Fibroblast of skin of left biceps (primary cell): Measurements from ENCODE around the gene KIF3C.
"Not testable (repeated sequence)": the region's sequence is repeated elsewhere in the genome, so short reads cannot be mapped to it uniquely, and the experiment has no call there.

Experiments used
- DNase-seq, 2 experiments: peaks; one replicate each; pipeline ENCODE4 v3.0.0-alpha.2; 2013; ENCODE audit warnings: low read depth in 2 of 2

Gene KIF3C

GRCh38 chr2:25999406-25999805, 17.1 kb upstream of the KIF3C start:
- DNase-seq = not testable (repeated sequence)

DNA sequence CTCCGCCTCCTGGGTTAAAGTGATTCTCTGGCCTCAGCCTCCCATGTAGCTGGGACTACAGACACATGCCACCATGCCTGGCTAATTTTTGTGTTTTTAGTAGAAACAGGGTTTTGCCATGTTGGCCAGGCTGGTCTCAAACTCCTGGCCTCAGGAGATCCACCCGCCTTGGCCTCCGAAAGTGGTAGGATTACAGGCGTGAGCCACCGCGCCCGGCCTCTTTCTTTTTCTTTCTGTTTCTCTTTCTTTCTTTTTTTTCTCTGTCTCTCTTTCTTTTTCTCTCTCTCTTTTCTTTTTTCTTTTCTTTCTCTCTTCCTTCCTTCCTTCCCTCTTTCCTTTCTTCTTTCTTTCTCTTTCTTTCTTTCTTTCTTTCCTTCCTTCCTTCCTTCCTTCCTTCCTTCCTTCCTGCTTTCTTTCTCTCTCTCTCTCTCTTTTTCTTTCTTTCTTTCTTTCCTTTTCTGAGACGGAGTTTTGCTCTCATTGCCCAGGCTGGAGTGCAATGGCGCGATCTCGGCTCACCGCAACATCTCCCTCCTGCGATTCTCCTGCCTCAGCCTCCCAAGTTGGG, 16.6 kb upstream of the KIF3C start:
- not testable (repeated sequence) for DNase-seq

- no peak for DNase-seq
Observed at GRCh38 chr2:25996844-25997243, 14.5 kb upstream of the KIF3C start.

DNA sequence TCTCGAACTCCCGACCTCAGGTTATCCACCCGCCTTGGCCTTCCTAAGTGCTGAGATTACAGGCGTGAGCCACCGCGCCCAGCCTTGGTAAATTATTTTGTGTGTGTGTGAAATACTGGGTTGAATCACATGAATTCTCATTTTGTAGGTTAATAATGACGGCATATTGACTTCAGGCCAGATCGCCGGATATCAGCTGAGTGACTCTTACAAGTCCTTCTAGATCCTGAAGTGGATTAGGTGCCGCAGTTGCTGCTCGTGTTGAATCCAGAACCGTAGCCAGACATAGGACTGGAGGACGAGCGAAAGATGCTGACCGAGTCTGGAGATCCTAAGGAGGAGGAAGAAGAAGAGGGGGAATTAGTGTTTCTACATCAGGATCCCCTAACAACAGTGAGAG, 12.2 kb upstream of the KIF3C start:
- DNase-seq = no peak

DNA sequence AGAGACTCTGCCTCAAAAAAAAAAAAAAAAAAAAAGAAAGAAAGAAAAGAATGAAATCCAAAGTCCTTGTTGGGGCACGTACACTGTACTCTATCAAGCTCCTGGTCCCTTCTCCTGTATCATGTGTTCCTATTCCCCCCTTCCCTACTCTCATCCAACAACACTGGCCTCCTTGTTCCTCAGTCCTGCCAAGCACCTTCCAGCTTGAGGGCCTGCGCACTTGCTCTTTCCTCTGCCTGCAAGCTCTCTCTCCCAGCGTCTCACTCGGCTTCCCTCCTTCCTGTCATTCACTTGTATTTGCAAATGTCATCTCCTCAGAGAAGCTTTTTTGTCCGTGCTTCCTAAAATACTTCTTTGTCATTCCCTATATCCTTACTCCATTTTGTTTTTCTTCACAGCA, 10.8 kb upstream of the KIF3C start:
- DNase-seq = no peak

DNA sequence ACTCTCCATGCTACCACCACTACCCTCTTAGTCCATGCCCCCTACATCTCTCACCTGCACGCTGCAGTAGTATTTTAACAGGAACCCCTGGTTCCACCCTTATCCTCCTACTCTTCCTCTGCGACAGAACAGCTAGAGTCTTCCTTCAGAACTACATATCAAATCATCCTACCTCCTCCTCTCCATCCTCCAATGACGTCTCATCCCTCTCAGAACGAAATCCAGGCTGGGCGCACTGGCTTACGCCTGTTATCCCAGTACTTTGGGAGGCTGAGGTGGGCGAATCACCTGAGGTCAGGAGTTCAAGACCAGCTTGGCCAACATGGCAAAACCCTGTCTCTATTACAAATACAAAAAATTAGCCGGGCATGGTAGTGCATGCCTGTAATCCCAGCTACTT, 10.3 kb upstream of the KIF3C start:
- DNase-seq = no peak

DNA sequence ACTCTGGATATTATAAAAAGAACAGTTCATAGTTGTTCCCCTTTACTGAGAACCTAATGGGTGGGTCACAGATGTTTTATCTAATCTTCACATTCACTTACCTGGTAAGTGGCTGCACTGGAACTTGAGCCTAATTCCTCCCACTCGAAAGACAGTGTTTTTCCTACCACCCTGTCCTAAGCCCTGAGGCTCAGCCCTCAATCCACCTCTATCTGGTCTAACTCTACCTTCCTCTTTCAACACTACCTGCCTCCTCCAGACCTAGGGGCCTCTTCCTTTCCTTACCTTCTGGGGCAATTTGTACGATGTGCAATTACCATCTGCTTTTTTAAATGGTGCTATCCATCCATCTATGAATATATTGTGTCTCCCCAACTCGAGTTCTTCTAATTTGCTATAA, 9.7 kb upstream of the KIF3C start:
- no peak for DNase-seq

GRCh38 chr2:25989154-25989553, 6.9 kb upstream of the KIF3C start:
- DNase-seq = no peak

- DNase-seq = no peak
Observed at GRCh38 chr2:25988134-25988533, 5.8 kb upstream of the KIF3C start.

DNA sequence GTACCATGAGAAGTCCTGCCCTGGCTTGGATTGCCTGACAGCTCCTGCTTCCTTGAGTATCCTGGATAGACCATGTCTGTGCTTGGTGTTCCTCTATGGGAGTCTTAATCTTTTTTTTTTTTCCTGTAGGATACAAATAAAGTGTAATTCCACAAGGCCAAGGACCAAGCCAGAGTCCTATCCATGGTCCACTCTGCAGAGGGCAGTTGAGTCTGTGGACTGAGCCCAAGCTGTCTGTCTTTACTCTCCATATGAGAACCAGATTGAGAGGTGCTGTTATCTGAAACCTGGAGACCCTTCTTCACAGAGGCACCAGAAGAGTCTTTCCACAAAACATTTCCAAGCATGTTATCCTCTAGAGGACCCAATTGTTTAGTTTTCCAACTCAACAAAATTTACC, 1.4 kb upstream of the KIF3C start:
- no peak for DNase-seq

- DNase-seq = no peak
Observed at GRCh38 chr2:25982968-25983280, 627 bp upstream of the KIF3C start.

DNA sequence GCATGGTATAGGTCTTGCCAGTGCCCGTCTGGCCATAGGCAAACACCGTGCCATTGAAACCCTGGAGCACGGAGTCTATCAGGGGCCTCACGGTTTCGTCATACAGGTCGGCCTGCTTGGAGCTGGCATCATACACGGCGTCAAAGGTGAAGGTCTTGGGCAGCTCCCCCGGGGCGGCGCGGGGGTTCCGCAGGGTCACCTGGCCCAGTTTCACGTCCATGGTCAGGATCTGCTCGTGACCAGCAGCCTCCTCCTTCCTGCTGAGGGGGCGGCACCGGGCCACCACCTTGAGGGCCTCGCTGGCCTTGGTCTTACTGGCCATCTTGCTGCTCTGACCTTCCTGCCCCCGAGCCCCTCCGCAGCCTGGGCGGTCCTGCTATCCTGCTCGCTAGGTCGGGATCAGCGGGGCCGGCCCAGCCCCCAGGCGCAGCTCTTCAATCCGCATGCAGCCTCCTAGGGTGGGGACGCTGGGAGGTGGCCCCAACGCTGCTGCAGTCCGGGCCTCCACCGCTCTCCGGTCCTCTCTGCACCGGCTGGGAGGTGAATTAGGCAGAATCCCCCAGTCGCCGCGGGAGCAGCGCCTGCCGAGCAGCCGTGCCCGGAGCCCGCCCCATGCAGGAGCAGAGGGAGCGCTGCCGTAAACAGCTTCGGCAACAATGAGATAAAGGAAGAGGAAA, 563 bp downstream of the KIF3C start:
- DNase-seq = no peak

DNA sequence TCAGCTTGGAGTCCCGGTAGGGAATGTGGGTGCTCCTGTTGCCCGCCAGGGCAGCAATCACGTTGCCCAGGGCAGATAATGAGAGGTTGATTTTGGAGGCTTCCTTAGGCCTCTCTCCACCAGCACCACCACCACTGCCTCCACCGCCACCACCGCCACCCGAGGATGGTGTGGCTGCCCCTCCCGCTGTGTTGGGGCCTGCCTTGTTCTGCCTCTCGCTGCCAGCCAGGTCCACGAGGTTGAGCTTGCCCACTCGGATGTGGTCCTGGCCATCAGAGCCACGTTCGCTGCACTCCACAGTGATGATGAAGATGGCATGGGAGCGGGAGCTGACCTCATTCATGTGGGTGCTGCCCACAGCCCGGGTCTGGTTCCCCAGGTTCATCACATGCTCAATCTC, 1.3 kb downstream of the KIF3C start:
- DNase-seq = no peak

GRCh38 chr2:25980076-25980887, 2.0 kb downstream of the KIF3C start:
- DNase-seq = no peak

DNA sequence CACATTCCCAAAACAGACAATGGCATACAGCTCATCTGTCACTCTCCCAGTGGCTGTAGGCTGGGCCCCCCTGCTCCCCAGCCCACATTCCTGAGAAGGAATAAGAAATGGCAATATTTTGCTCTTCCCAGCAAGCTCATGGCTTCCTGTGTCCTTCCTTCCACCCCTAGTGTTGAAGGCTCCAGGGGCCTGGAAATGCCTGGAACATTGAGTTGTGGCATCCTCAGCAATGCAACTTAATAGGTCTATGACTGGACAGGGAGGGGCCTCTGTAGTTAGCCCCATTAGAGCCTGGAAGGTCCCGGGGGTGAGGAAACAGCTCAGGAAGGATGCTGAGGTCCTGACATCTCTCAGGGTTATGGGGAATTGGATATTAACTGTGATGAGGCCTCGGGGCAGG, 3.3 kb downstream of the KIF3C start:
- DNase-seq = no peak

- no peak for DNase-seq
Observed at GRCh38 chr2:25977768-25978167, 4.5 kb downstream of the KIF3C start.

DNA sequence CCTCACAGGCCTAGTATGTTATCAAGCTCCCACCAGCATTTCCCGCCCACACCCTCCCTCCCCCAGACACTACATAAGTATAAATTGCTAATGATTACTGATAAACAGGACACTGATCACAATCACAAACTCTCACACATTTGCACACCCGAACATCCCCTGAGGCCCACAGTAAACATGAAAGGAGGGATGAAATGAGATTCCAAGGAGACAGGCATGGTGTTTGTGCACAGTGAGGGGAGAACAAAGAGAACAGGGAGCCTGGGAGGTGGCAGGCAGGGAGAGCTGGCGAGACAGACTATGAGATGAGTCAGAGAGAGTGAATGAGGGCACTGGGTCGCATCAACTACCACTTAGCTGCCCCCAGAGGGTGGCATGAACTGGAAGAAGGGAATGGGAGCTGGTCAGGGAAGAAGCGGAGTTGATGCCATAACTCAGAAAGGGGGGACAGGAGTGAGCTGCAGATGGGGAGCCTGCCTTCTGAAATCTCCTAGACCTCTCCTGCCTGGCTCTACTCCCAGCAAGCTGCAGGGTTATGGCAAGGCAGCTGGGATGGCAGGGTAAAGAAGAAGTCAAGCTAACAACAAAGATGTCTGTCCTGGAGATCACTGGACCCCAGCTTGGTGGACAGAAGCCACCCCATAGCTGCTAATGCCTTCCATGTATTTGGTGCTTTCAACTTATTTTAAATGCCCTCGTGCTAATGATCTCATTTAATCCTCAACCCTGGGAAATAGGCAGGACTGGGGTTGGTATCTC, 5.1 kb downstream of the KIF3C start:
- no peak for DNase-seq

- no peak for DNase-seq
Observed at GRCh38 chr2:25972049-25972823, 10.1 kb downstream of the KIF3C start.

DNA sequence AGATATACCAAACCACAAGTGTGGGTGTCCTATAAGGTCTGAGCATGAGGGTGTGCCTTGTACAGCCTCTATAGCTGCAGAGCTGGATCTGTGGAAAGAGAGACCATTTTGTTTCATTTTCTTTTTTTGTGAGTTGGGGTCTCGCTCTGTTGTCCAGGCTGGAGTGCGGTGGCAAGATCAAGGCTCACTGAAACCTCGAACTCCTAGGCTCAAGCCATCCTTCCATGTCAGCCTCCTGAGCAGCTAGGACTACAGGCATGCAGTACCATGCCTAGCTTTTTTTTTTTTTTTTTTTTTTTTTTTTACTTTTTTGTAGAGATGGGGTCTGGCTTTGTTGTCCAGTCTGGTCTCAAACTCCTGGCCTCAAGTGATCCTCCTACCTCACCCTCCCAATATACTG, 10.7 kb downstream of the KIF3C start:
- no peak for DNase-seq

DNA sequence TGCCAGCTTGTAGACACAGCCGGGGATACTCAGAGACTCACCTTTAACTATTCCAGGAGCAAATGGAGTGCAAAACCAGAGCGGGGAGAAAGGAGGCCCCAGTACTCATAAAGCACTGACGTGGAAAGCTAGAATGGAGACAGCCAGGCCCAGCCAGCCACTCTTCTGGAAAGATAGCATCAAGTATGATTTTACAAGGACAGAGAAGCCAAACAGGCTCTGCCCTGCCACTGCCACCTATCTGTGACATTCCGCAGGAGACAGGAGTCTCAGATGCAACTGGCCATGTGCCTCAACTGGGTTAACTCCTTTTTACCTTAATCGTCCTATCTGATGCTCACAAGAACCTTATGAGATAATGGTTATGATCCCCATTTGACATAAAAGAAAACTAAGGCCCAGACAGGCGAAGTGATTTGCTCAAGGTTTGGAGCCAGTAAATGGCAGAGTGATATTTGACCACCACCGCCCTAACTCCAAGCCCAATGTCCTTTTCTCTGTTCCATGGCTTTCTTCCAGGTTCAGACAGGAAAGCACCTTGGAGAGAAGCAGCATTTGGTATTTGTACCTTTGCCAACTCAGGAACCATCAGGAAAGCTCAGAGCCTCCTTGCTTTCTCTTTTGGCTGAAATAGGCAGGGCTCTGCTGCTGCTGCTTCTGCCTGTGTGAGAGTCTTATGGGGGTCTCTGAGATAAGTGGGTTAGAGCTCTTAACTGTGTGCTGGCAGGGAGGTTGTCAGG, 15.6 kb downstream of the KIF3C start:
- no peak for DNase-seq

DNA sequence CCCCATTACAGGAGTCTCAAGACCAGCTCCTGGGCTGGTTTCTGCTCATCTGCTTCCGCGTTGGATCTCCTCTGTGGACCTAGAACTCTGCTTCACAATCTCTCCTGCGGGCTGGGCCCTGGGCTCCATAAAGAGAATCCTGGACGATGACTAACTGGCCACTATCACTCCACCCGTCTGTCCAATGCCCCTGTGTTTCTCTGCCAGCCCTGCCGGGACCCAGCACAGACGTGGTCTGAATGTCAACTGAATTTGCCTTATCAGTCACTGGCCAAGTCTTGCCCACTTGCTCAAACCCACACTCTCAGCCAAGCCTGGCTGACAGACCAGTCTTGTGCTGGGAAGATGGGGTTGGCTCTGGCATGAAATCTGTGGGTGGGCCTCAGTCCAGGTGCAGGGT, 17.4 kb downstream of the KIF3C start:
- no peak for DNase-seq
